GM19463 (cell line): ENCODE results near the gene ATP2A1.
"Not testable (repeated sequence)": the region's sequence is repeated elsewhere in the genome, so short reads cannot be mapped to it uniquely, and the experiment has no call there.

Source experiments
- ATAC-seq: cut with Tn5 transposase; IDR thresholded peaks from one replicate; pipeline ENCODE4 v1.9.1; 2021; ENCODE audit warnings: mild to moderate bottlenecking, moderate library complexity; ENCODE audit not compliant: unreplicated experiment

ATP2A1 gene

DNA sequence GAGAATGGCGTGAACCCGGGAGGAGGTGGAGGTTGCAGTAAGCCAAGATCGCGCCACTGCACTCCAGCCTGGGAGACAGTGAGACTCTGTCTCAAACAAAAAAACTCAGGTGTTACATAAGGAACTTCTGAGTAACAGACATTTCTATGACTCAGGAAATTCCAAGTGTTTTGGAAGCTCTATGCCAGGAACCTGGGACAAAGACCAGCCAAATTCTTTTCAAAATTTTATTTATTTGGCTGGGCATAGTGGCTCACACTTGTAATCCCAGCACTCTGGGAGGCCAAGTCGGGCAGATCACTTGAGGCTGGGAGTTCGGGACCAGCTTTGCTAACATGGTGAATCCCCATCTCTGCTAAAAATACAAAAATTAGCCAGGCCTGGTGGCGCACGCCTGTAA is 19.9 kb upstream of the ATP2A1 start:
- no peak for ATAC-seq

DNA sequence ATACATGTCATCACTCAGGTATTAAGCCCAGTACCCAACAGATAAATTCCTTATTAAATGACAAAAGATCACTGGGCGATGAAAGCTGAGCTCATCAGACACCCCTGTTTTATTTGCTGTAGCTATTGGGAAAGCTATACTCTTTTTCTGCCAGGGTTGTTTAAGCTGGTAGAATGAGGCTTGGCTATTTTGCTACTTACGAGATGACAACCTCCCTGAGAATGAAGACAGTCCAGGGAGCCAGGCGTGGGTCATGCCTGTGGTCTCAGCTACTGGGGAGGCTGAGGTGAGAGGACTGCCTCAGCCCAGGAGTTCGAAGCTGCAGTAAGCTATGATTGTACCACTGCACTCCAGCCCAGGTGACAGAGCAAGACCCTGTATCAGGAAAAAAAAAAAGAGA is 19.0 kb upstream of the ATP2A1 start:
- no peak for ATAC-seq

DNA sequence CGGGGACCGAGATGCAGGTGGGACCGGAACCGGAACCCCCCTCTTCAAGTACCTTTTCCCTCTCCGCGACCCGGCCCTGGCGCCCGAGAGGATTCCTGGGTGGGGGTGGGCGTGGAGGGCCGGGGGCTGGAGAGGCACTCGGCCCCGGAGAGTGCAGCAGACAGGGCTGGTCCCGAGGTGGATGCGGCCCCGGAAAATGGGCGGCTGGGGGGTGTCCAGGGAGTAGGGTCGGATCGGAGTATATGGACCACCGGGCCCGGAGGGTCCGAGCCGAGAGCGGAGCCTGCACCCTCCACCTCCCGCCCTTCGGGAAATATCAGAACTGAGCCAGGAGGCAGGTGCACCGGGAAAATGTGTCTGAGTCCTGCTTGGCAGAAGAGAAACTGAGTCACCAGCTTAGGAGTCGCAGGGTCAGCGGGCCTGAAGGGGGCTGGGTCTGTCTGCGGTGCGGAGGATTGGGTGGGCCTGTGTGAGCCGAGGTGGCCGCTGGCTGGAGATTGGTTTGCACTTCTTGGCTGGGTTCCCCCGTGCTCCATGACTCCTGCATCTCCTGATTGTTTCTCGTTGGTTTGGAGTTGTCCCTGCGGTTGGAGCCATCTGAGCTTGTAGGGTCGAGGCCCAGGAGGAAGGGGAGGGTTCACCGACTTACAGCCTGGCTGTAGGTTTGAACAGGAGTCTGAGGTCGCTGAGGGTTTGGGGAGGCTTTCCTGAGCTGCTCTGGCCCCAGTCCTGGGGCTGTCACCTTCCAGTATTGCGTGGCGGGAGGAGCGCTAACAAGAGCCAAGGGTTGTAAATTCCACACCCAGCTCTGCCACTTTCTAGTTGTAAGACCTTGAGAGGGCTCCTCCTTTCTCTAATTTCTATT is 14.1 kb upstream of the ATP2A1 start:
- ATAC-seq = no peak

DNA sequence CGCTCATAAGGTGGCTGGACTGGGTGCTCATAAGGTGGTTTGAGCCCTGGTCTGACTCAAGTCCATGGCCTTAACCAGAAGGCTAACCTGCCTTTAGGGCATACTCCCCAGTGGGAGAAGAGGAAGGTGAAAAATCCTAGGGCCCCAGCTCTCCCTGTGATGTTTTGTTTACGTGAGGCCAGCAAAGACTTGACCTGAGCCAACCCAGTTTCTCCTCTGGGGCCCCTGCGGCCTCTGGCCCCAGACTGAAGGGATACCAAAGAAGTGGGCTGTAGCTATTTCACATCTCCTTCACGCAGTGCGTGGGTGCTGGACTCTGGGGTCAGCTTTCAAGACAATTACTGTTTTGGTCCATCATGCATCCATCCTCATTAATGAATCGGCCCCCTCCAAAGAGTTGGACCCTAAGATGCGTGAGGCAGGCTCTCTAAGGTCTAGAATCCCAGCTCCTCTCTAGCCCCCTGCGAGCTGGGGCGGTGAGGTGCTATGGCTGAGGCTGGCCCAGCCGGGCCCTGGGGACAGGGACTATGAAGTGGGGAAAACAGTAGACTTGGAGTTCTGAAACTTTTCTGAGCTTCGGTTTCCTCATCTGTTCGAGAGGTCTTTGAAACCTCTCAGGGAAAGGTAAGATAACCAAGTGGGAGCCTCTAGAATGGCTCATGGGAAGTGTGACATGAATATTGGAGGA is 13.1 kb upstream of the ATP2A1 start:
- ATAC-seq = no peak

DNA sequence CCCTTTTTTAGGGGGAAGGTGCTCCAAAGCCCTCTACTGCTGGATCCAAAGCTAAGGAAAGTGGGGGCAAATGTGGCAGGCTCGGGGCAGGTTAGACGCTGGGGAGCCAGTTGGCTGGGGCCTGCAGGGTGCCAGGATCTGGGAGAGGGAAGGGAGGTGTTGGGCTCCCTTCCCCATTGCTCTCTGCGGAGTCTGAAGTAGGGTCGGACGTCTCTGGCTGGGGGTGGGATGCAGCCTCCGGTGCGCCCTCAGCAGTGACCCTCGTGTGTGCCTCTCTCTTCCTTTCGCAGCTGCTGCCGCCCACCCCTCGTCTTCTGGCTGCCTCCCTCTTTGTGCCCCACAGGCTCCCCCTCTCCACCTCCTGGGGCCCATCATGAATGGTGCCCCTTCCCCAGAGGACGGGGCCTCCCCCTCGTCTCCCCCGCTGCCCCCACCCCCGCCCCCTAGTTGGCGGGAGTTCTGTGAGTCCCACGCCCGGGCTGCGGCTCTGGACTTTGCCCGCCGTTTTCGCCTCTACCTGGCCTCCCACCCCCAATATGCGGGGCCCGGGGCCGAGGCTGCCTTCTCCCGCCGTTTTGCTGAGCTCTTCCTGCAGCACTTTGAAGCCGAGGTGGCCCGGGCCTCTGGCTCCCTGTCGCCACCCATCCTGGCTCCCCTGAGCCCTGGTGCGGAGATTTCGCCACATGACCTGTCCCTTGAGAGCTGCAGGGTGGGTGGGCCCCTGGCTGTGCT is 12.4 kb upstream of the ATP2A1 start:
- ATAC-seq = no peak

DNA sequence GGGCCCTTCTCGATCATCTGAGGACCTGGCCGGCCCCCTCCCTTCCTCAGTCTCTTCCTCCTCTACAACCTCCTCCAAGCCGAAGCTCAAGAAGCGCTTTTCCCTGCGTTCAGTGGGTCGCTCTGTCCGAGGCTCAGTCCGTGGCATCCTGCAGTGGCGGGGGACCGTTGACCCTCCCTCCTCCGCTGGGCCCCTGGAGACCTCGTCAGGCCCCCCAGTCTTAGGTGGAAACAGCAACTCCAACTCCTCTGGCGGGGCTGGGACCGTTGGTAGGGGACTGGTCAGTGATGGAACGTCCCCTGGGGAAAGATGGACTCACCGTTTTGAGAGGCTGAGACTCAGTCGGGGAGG is 11.9 kb upstream of the ATP2A1 start:
- ATAC-seq = no peak

DNA sequence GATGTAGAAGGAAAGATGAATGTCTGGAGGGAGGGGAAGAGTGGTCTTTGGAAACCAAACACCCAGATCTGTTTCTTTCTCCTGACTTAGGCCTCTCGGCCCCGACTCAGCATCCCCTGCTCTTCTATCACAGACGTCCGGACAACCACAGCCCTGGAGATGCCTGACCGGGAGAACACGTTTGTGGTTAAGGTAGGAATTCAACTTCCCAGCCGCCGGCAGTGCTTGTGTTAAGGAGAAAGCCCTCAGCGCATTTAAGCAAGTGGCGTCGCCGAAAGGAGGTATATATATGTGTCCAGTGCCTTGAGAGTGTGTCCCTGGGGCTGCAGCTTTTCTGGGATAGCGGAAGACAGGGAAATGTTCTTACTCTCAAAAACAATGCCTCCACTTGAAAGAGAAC is 11.0 kb upstream of the ATP2A1 start:
- ATAC-seq = no peak

DNA sequence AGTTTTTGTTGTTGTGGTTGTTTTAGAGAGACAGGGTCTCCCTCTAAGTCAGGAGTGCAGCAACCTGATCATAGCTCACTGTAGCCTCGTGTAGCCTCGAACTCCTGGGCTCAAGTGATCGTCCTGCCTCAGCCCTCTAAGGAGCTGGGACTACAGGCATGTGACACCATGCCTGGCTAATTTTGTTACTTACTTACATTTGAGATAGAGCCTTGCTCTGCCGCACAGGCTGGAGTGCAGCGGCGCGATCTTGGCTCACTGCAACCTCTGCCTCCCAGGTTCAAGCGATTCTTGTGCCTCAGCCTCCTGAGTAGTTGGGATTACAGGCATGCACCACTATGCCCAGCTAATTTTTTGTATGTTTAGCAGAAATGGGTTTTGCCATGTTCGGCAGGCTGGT is 10.6 kb upstream of the ATP2A1 start:
- not testable (repeated sequence) for ATAC-seq

DNA sequence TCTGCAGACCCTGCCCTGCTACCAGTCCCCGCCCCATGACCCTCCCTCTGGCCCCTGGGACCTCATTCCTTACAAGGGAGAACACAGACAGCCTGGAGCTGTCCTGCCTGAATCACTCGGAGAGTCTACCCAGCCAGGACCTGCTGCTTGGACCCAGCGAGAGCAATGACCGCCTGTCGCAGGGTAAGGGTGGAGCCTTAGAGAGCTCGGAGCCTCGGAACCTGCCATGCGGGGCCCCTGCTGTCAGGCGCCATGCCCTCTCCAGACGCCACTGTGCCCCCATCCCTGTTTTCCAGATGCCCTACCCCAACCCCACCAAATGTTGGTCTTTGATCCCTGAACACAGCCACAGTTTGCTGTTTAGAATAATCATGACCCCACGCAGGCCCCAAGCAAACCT is 9.1 kb upstream of the ATP2A1 start:
- ATAC-seq = no peak

DNA sequence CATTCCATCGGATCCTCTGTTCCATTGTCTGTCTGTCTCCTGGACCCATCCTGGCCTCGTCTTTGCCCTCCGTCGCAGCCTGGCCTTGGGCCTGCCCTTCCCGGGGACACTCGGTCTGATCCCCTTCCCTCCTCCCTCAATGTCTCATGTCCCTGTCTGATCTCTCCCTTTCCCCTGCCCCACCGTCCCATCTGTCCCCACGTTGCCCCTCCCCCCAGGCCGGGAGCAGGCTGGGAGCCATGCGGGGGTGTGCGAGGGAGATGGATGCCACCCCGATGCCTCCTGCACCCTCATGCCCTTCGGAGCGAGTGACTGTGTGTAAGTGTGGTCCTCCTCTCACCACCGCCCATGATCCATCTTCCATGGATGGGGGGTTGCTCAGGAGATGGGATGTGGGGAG is 5.3 kb upstream of the ATP2A1 start:
- ATAC-seq = no peak

DNA sequence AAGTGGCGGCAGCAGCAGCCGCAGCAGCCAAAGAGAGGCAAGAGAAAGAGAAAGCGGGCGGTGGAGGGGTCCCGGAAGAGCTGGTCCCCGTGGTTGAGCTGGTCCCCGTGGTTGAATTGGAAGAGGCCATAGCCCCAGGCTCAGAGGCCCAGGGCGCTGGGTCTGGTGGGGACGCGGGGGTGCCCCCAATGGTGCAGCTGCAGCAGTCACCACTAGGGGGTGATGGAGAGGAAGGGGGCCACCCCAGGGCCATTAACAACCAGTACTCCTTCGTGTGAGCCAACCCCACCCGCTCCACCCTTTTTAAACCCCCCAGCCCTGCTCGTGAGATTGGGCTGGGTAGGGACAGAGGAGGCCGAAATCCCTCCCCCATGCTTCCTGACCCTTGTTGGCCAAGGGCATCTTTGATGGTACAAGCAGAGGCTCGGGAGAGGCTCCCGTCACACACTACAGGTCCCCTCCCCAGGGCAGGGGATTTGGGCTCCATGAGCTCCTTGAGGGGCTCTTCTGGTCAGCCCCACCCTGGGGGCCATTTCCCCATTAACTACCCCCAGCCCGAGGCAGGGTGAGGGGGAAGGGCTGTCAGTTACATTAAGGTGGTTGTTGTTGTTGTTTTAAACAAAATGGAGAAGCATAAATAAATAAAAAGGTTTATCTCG is 4.6 kb upstream of the ATP2A1 start:
- ATAC-seq = no peak

DNA sequence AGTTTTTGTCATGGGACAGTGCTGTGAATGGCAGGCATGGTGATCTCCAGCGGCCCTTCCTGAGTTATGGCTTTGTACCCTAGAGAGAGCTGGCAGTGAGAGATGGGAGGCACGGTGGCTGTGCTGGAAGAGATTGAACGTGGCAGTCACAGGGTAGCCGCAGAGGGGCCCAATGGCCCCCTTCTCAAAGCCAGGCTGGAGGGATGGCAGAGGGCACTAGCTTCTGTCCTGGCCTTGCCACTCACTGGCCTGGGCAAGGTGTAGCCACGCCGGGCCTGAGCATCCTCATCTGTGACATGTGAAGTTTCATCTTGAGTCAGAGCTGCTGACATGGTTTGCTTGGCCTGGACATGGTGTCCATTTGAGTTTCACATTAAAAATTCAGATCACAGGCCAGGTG is 3.9 kb upstream of the ATP2A1 start:
- no peak for ATAC-seq

DNA sequence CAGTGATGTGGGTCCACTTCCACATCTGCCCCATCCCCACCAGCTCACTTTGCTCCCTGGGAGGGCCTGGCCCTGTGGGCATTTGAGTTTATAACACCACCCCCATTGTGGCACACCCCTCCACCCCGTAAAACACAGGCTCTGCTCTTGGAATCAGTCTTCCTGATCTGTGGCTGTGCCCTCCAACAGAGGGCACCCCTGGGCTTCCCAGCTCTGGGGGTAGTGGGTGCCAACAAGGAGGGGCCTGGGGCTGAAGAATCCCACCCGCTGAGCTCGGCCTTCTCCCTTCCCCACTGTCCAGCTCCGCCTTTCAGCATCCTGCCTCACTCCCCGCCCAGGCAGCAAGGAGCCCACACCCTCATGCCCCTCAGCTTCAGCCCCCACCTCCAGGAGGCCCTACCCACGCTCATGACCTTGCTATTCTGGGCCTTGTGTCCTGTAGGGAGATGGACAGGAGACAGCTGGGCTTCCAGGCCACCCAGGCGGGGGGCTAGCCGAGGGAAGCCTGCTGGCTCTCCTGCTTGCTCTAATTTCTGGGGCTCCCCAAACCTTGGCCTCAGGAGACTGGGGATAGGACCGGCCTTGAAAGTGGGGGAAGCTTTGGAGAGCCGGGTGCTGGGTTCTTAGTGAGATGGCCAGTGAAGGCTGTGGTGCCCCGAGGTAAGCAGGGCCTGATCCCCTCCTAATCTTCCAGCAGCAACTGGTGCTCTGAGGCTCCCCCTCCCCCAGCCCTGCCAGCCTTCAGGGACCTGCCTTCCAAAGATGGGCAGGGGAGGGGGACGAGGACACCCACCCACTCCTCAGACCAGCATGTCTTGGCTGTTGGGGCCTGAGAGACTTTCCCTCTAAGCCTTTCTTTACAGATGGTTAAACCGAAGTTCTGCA is 2.9 kb upstream of the ATP2A1 start:
- ATAC-seq = no peak

DNA sequence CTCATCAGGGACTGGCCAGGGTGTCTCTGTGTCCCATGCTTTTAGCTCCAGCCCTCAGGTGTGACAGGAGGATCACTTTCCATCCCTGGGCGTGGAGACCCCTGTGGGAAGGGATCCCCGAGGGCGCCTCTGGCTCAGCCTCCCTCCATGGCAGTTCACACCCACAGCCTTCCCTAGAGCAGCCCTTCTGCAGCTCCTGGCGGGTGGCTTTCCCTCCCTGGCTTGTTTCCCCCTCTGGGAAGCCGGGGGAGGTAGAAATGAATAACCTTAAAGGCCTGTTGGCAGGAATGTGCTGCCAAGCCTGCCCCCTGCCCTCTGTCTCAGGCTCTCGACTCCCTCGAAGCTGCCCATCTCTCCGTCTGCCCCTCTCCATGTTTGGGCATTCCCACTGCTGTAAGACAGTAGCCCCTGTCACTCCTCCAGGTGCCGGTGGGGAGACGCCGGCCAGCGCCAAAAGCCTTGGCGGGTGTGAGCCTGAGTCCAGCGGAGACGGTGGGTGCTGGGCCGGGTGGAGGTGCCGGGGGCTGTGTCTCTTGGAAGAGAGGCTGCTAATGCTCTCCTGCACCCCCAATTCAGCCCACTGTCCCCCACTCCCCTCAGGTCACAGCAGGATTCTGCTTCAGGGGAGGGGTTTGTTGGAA is 2.1 kb upstream of the ATP2A1 start:
- ATAC-seq = no peak

DNA sequence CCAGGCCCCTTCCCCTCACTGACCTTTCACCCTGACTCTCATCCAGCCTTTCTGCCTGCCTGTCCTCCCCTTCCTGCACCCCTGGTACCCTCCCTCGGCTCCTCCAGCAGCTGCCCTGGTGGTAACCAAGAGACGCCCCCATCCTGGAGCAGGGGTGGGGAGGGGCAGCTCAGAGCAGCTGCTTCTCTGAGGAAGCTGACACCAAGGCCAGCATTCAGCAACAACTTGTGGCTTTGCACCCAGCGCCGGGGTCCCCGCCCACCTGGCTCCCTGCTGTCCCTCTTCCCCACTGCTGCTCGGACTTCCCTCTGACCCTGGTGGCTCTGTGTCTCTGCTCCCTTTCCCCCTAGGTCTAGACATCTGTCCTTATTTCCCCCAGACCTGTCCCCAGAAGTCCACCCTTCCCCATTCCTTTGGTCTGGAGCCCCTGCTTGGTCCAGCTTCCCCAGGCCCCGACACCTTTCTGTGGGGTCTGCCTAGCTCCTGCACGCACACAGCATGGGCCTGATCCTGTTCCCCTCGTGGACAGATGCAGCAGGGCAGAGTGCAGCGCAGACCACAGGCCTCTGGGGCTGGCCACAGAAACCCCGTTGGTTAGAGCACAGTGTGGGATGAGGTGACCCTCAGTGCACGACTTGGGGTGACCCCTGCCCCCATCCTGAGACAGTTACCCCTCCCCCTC is 1.2 kb upstream of the ATP2A1 start:
- no peak for ATAC-seq

DNA sequence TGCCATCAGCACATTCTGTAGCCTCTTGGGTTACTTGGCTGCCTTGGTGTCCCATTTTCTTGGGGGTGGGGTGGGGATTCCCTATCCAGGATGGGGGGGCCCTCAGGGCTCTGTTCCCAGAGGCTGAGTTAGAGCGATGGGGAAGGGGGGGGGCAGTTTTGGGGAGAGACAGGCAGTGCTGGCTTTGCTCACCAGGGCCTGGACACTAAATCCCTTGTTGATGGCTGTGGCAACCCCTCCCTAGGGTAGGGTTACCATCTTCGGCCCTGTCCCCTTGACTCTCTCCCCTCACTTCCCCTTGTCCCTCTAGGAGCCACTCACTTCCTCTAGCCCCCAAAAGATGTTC is 660 bp upstream of the ATP2A1 start:
- no peak for ATAC-seq

DNA sequence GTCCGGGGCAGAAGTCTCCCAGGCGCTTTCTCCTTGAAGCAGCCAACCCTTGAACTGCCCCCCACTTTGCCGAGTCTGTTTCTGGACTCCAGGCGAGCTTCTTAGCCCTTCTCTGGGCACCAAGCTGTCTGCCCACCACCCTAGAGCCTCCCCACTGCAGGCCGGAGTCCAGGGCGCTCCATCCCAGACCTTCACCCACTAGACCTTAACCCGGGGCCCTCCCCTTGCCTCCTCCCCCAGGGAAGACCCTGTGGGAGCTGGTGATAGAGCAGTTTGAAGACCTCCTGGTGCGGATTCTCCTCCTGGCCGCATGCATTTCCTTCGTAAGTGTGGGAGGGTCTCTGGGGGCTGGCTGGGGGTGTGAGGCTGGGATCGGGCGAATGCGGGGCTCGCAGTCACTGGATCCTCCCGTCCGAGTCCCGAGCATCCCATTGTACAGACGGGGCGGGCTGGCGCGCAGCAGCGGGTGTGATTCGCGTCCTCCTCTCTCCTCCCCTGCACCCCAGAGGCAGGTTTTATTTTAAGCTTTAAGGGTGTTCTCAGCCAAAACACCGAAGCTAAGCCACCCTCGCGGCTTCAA is 1.1 kb downstream of the ATP2A1 start:
- peak; percentile 17 for ATAC-seq

DNA sequence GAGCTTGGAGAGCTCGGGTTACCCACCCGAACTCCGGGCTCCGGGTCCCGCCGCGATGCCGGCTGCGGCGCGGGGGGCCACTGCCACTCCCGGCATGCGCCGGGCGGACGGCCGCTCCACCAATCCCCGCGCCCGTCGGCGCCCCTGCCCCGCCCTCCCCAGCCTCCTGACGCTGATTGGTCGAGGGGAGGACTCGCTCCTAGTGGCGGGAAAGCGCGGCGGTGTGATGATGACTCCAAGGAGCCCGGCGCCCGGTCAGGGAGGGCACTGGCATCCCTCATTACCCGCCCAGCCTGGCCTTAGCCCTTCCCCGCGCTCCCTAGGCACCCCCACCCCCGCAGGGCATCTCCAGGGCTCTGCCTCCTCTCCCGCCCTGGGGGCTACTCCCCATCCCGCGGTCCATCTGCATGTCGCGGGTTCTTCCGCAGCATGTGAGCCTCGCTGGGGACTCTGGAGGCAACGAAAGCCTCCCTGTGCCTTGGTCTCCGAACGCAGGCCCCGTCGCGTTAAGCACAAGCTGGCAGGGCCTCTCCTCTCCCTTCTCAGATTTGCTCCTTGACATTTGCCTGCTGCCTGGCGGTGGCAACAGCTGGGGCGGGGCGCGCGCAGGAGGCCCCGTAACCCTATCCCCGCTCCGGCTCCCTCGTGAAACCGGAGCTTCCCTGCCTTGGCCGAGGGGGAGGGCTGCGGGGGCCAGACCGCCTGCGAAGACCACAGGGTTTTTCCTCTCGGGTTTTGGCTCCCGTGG is 1.7 kb downstream of the ATP2A1 start:
- ATAC-seq = peak; percentile 95

DNA sequence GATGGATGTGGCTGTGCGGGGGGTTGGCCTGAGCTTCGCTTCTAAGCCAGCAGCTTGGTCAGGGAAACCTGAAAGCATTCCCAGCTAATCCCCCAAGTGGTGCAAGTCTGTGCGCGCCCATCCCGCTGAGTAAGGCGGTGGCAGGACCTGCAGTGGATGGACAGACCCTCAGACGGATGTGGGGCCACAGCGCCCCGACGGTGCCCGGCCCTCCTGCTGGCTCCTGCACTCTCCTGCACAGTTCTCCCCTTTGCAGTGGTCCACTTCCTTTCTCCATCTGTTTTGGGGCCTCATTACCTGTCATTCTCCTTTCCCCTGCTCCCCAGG is 2.3 kb downstream of the ATP2A1 start:
- no peak for ATAC-seq
